Liver (tissue), 9 donors: ENCODE measurements around the gene RDH12. TPM values are rescaled to one million over a fixed set of nuclear protein-coding genes. Genes with fewer than 3 reads are reported as not detected.

Source experiments
- DNase-seq: peaks from one replicate; pipeline ENCODE4 v3.0.0-alpha.2; 2017; ENCODE audit warnings: low spot score
- H3K27ac ChIP-seq, 2 donors: one replicate each; pipeline ENCODE4 v1.7.0; 2013; ENCODE audit warnings: inconsistent platforms in 2 of 2, low read length in 2 of 2, control low read depth in 1 of 2, low read depth in 1 of 2, mild to moderate bottlenecking in 1 of 2
- H3K27me3 ChIP-seq, 4 donors: one replicate each; pipeline versions ENCODE4 v1.6.1 to v1.7.0; 2013; ENCODE audit warnings: low read length in 3 of 4, inconsistent platforms in 1 of 4, mild to moderate bottlenecking in 1 of 4, moderate library complexity in 1 of 4; ENCODE audit not compliant: control insufficient read depth in 4 of 4, insufficient read depth in 4 of 4
- H3K36me3 ChIP-seq, 4 donors: one replicate each; pipeline versions ENCODE4 v1.6.1 to v1.7.0; 2013; ENCODE audit warnings: low read length in 3 of 4, mild to moderate bottlenecking in 3 of 4, low read depth in 1 of 4, moderate library complexity in 1 of 4; ENCODE audit not compliant: control insufficient read depth in 4 of 4, insufficient read depth in 3 of 4
- H3K4me1 ChIP-seq, 4 donors: one replicate each; pipeline versions ENCODE4 v1.6.1 to v1.7.0; 2013; ENCODE audit warnings: low read length in 3 of 4, mild to moderate bottlenecking in 3 of 4, moderate library complexity in 1 of 4; ENCODE audit not compliant: control insufficient read depth in 4 of 4, insufficient read depth in 4 of 4
- H3K4me3 ChIP-seq, 3 donors: one replicate each; pipeline versions ENCODE4 v1.6.1 to v1.7.0; 2013; ENCODE audit warnings: low read length in 3 of 3, control low read depth in 1 of 3, low read depth in 1 of 3, mild to moderate bottlenecking in 1 of 3
- H3K9ac ChIP-seq, 2 donors: one replicate each; pipeline ENCODE4 v1.7.0; 2013; ENCODE audit warnings: low read length in 2 of 2, mild to moderate bottlenecking in 2 of 2, moderate library complexity in 2 of 2, control low read depth in 1 of 2, low read depth in 1 of 2
- H3K9me3 ChIP-seq, 4 donors: one replicate each; pipeline versions ENCODE4 v1.6.1 to v1.7.0; 2013; ENCODE audit warnings: low read length in 3 of 4; ENCODE audit not compliant: control insufficient read depth in 4 of 4
- ATF3 ChIP-seq: IDR thresholded peaks from 2 replicates; pipeline ENCODE4 v1.6.1; 2016; ENCODE audit warnings: antibody characterized with exemption
- FOXA2 ChIP-seq: IDR thresholded peaks from 2 replicates; pipeline ENCODE4 v1.6.1; 2016; ENCODE audit warnings: antibody characterized with exemption
- GABPA ChIP-seq, 2 donors: IDR thresholded peaks in 1 of 2; conservative IDR thresholded peaks in 1 of 2; 2 replicates each; pipeline ENCODE4 v1.6.1; 2016; ENCODE audit warnings: antibody characterized with exemption in 2 of 2, mild to moderate bottlenecking in 1 of 2, moderate library complexity in 1 of 2
- HNF4A ChIP-seq, 2 donors: conservative IDR thresholded peaks; 2 replicates each; pipeline ENCODE4 v1.6.1; 2016; ENCODE audit warnings: antibody characterized with exemption in 2 of 2, mild to moderate bottlenecking in 2 of 2
- JUND ChIP-seq, 2 donors: IDR thresholded peaks; 2 replicates each; pipeline ENCODE4 v1.6.1; 2016; ENCODE audit warnings: antibody characterized with exemption in 2 of 2
- MAX ChIP-seq: IDR thresholded peaks from 2 replicates; pipeline ENCODE4 v1.6.1; 2016; ENCODE audit warnings: antibody characterized with exemption
- RAD21 ChIP-seq, 2 donors: IDR thresholded peaks; 2 replicates each; pipeline ENCODE4 v1.6.1; 2016; ENCODE audit warnings: antibody characterized with exemption in 2 of 2, mild to moderate bottlenecking in 2 of 2
- REST ChIP-seq: IDR thresholded peaks from 2 replicates; pipeline ENCODE4 v1.6.1; 2016; ENCODE audit warnings: antibody characterized with exemption, mild to moderate bottlenecking
- RXRA ChIP-seq, 2 donors: IDR thresholded peaks; 2 replicates each; pipeline ENCODE4 v1.6.1; 2017 to 2018; ENCODE audit warnings: antibody characterized with exemption in 2 of 2, mild to moderate bottlenecking in 1 of 2
- TAF1 ChIP-seq: conservative IDR thresholded peaks from 2 replicates; pipeline ENCODE4 v1.6.1; 2016; ENCODE audit warnings: antibody characterized with exemption, mild to moderate bottlenecking
- YY1 ChIP-seq: IDR thresholded peaks from 2 replicates; pipeline ENCODE4 v1.6.1; 2016; ENCODE audit warnings: antibody characterized with exemption, mild to moderate bottlenecking
- ZBTB33 ChIP-seq: IDR thresholded peaks from 2 replicates; pipeline ENCODE4 v1.6.1; 2016; ENCODE audit warnings: antibody characterized with exemption
- WGBS: extraction: QIAGEN DNeasy Blood & Tissue Kit; methylation state at CpG from one replicate; pipeline ENCODE4 v1.1.7; 2013; 5-methylcytosine and 5-hydroxymethylcytosine counted together
- polyA plus RNA-seq, 2 donors: library from polyadenylated mRNA; stranded (reverse) in 1 of 2; unstranded in 1 of 2; fragments of 200-250 nt in 1 of 2; fragments of >200 nt in 1 of 2; fragmentation: Nextera tagmentation in 1 of 2; extraction: Ambion mirVana in 1 of 2; gene quantifications; one replicate each; pipeline versions ENCODE4 v1.2.1 to v1.2.3, GENCODE V29; 2013 to 2015
- total RNA-seq, 2 donors: library from RNA; depleted of rRNA; stranded (reverse); fragments of >200 nt; gene quantifications; one replicate each; pipeline ENCODE4 v1.2.3, GENCODE V29; 2014
- donor health status: healthy.
- donor health status: healthy.
- donor health status: healthy.
- donor health status: healthy.
- donor health status: healthy.

RDH12 gene
- total and polyA plus RNA-seq, 4 donors = 0.09 to 3.4 (median 0.91) TPM

- 88% methylated on average over 2 of the region's 2 CpGs for WGBS
- Histone ChIP-seq H3K4me3 (no peak overlapping the region), H3K36me3 (peaks cover 6 to 27% (median 14%) of the 10 kb centered on the region in 4 donors)
These were observed 20.7 kb upstream of the RDH12 start for GRCh38 chr14:67680941-67681340.

GRCh38 chr14:67683842-67684241 lies 17.8 kb upstream of the RDH12 start:
- Histone ChIP-seq H3K4me1 (no peaks in the 10 kb centered on the region), H3K27ac (no peak overlapping the region), H3K36me3 (peaks cover 6 to 41% (median 25%) of the 10 kb centered on the region in 4 donors), H3K4me3 (no peak overlapping the region), H3K9ac (no peak overlapping the region), H3K9me3 (no peaks in the 10 kb centered on the region), H3K27me3 (no peaks in the 10 kb centered on the region)
- no peak for TF ChIP-seq TAF1
- no peak for TF ChIP-seq YY1
- TF ChIP-seq GABPA (IDR thresholded peaks at IDR 0.05 in 1 of 2, conservative IDR thresholded peaks at IDR 0.05 in 1 of 2) = no peak
- TF ChIP-seq ZBTB33 = no peak
- TF ChIP-seq FOXA2 = no peak
- TF ChIP-seq MAX = no peak
- no peak for TF ChIP-seq JUND (IDR thresholded peaks at IDR 0.05)
- TF ChIP-seq RXRA (IDR thresholded peaks at IDR 0.05) = no peak
- no peak for TF ChIP-seq REST
- no peak for TF ChIP-seq RAD21 (IDR thresholded peaks at IDR 0.05)
- no peak for DNase-seq

More at GRCh38 chr14:67680941-67681340, 20.7 kb upstream of the RDH12 start:
- TF ChIP-seq HNF4A (conservative IDR thresholded peaks at IDR 0.05) (no peak), YY1 (no peak), GABPA (IDR thresholded peaks at IDR 0.05 in 1 of 2, conservative IDR thresholded peaks at IDR 0.05 in 1 of 2) (no peak), MAX (no peak), ATF3 (no peak), RAD21 (IDR thresholded peaks at IDR 0.05) (no peak), RXRA (IDR thresholded peaks at IDR 0.05) (no peak)
- Histone ChIP-seq H3K9me3 (no peaks in the 10 kb centered on the region), H3K27me3 (no peaks in the 10 kb centered on the region), H3K9ac (no peak overlapping the region), H3K27ac (no peak overlapping the region), H3K4me1 (peaks cover 0 to 3% (median under 1%) of the 10 kb centered on the region in 4 donors)
- DNase-seq = no peak
